Choroid plexus epithelial cell (primary cell): Measurements from ENCODE around the gene PNMA8C.

ENCODE experiments used
- DNase-seq: peaks from one replicate; pipeline ENCODE4 v3.0.0-alpha.2; 2010; ENCODE audit warnings: low read depth
- H3K4me3 ChIP-seq: 2 replicates; pipeline ENCODE4 v1.5.1; 2011; ENCODE audit warnings: low read depth, mild to moderate bottlenecking, control low read depth, low read length, moderate library complexity
- TF ChIP-seq, protein P1 (sequence below): conservative IDR thresholded peaks from 2 replicates; pipeline ENCODE4 v1.5.1; 2011; ENCODE audit warnings: low read depth, mild to moderate bottlenecking, control low read depth, inconsistent platforms, low read length, moderate library complexity

PNMA8C gene

DNA sequence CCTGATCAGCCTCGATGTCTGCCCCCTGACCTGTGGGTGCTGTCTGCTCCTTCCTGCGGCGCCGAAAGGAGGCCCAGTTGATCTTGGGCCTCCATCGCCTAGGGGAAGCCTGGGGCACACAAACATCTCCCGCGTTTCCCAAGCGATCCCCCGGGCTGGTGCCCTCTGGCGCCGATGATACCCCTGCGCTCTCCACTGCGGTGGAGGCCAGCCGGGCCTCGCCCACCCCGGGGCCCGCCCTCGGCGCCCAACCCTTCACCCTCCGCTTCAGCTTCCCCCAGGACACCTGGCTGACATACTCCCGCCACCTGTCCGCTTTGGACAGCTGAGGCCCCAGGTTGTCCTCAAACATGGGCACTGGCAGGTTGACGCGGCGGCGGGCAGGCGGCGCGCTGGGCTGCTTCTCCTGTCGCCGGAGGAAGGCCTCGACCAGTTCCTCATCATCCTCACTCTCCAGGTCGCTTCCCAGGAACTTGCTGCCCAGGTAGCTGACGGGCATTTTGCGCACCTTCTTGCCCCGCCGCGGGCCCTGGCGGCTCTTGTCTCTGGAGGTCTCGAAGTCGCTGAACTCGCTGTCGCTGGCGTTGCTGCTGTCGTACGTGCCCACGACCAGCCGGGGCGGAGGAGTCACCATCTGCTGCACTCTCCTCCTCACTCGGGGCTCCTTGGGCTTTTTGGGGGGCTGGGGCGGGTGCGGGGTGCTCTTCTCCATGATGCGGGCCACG, 16.6 kb downstream of the PNMA8C start:
- TF ChIP-seq, protein P1, sequence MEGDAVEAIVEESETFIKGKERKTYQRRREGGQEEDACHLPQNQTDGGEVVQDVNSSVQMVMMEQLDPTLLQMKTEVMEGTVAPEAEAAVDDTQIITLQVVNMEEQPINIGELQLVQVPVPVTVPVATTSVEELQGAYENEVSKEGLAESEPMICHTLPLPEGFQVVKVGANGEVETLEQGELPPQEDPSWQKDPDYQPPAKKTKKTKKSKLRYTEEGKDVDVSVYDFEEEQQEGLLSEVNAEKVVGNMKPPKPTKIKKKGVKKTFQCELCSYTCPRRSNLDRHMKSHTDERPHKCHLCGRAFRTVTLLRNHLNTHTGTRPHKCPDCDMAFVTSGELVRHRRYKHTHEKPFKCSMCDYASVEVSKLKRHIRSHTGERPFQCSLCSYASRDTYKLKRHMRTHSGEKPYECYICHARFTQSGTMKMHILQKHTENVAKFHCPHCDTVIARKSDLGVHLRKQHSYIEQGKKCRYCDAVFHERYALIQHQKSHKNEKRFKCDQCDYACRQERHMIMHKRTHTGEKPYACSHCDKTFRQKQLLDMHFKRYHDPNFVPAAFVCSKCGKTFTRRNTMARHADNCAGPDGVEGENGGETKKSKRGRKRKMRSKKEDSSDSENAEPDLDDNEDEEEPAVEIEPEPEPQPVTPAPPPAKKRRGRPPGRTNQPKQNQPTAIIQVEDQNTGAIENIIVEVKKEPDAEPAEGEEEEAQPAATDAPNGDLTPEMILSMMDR: no peak
- no peak for DNase-seq
- peak overlapping the region; percentile 76 for H3K4me3 ChIP-seq

DNA sequence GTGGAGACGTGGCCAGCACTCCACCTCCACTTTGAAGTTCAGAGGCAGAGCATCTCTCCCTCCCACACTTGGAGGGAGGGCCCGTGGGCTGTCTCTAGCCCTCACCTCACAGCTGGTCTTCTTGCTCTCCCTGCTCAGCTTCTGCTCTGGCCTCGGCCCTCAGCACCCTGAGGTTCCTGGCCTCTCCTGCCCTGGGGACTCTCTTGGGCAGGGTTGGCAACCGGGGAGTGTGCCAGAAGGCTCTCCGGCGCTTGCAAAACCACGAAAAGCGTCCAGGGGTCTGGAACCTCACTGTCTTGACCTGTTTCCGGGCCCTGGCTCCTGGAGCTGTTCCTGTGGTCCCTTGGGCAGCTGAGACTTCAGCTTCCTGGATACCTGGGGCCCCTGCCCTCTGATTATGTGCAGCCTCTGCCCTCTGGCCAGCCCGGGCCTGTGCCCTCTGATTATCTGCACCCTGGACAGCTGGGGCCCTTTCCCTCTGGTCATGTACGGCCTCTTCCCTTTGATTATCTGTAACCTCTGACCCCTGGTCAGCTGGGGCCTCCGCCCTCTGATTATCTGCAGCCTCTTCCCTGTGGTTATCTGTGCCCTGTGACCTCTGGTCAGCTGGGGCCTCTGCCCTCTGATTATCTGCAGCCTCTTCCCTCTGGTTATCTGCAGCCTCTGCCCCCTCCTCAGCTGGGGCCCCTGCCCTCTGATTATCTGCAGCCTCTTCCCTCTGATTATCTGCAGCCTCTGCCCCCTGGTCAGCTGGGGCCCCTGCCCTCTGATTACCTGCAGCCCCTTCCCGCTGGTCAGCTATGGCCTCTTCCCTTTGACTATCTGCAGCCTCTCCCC, 17.4 kb downstream of the PNMA8C start:
- TF ChIP-seq, protein P1: no peak
- peak overlapping the region; percentile 76 for H3K4me3 ChIP-seq
- no peak for DNase-seq

DNA sequence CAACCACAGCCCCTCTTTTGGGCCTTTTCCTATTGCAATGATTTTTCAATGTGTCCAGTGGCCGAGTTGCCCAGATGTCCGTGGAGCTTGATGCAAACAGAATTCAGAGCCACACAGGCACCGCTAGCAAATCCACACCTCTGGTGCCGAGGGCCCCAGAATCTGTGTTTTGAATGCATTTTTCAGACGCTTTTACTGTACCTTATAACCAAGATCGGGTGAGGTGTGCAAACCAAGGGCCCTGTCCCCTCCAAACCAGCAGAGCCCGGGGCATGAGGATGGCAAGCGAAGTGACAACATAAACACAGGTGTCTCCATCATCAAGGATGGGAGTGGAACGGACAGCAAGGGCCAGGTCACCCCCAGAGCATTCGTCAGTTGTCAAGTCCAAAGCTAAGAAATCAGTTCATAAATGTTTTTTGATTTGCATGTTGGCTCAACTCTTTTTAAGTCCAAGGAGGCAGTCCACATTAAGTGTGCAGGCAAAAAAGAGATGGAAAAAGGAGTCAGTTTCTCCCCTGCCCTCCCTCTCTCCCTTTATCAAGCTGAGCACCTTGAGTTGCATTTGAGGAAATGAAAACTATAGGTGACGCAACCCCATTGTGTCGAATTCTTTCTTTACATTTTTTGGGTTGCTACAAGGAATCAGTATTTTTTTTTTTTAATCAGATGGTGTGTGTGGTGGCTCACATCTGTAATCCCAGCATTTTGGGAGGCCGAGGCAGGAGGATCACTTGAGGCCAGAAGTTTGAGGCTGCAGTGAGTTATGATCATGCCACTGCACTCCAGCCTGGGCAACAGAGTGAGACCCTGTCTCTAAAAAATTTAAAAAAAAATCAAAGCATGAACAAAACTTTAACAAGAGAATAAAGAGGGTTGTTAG, 18.3 kb downstream of the PNMA8C start:
- no peak for DNase-seq
- H3K4me3 ChIP-seq: peak overlapping the region; percentile 76
- TF ChIP-seq, protein P1: no peak

DNA sequence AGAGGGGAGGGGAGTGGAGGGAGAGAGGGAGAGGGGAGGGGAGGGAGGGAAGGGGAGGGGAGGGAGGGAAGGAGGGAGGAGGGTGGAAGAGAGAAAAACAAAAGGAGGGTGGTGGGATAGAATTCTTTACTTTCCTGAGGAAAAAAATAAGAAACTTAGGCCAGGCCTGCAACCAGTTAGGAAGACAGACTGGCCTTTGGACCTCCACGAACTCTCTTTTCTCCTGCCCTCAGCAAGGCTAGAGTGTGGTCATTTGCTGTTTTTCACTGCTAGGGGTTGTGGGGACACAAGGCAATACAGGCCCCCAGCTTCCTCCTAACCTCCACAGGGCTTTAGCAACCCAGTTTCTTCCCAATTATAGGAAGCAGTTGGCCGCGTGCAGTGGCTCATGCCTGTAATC, 19.5 kb downstream of the PNMA8C start:
- no peak for DNase-seq
- H3K4me3 ChIP-seq: no peak overlapping the region
- TF ChIP-seq, protein P1: no peak

DNA sequence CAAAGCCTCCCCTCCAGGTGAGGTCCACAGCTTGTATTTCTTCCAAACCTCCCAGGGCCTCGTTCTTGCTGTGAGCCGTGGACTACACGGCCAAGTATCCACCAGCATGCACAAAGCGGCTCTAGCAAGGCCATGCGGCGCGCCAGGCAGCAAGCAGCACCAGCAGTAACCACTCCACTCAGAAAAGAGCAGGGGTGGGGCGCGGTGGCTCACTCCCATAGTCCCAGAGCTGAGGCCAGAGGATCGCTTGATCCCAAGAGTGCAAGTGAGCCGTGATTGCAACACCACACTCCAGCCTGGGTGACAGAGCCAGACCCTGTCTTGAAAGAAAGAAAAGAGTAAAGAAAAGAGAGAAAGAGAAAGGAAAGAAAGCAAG, 20.1 kb downstream of the PNMA8C start:
- peak overlapping the region; percentile 23 for H3K4me3 ChIP-seq
- peak; percentile 54 for DNase-seq
- TF ChIP-seq, protein P1: no peak

DNA sequence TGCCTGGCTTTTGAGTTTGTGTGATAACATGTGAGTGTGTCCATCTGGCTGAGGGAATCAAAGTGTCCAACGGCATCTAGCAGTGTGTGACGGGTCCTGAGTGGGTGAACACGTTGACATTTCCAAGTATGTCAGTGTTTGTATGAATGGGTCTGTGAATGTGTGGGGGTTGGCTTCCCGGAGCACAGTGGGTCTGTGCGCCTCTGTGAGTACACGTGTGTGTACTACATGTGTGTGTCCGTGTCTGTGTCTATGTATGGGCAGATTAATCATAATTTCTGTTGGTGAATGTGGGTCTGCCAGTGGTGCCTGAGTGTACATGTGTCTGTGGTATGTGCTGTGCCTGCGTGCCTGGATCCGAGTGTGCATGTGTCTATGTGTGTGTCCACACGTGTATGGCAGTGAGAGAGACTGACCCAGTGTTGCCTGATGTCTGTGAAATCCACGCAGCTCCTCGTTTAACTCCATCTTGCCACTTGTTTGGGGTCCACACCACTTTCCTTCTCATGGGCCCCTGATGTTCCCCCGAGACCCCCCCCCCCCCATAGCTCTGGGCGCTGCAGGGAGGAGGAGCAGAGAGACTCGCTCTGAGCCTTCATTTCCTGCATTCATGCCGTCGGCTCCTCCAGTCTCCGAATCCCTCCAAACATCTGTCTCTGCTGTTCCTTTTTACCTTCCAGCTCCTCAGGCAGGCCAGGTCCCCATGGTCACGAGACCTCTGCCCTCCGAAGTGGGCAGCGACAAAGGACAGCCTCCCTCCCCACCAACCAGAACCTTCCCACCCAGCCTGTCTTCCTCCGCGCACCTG, 20.7 kb downstream of the PNMA8C start:
- TF ChIP-seq, protein P1: no peak
- peak overlapping the region; percentile 23 for H3K4me3 ChIP-seq
- DNase-seq: no peak
